Stomach (tissue), 4 donors: ENCODE data around the gene KRT7.

Experiments
- EP300 ChIP-seq: sonication (generic); formaldehyde crosslinking; IDR thresholded peaks from one replicate; pipeline ENCODE4 v1.6.1; 2017; ENCODE audit warnings: antibody characterized with exemption
- POLR2A ChIP-seq, 4 donors: fragments of 450-650 bp; IDR thresholded peaks; one replicate each; pipeline ENCODE4 v1.6.1; 2016; ENCODE audit warnings: antibody characterized with exemption in 4 of 4, control low read depth in 2 of 4, mild to moderate bottlenecking in 1 of 4, moderate library complexity in 1 of 4
- POLR2AphosphoS5 ChIP-seq, 3 donors: sonication (generic); formaldehyde crosslinking; IDR thresholded peaks; one replicate each; pipeline ENCODE4 v1.6.1; 2016; ENCODE audit warnings: antibody characterized with exemption in 3 of 3
- TF ChIP-seq, protein P1 (sequence below), 7 experiments: fragments of 450-650 bp in 4 of 7; fragments of 200-600 bp in 3 of 7; sonication (generic) in 3 of 7; IDR thresholded peaks; one replicate each; pipeline ENCODE4 v1.5.1; 2016 to 2019; ENCODE audit warnings: antibody characterized with exemption in 7 of 7, control low read depth in 2 of 7, mild to moderate bottlenecking in 1 of 7

DNA sequence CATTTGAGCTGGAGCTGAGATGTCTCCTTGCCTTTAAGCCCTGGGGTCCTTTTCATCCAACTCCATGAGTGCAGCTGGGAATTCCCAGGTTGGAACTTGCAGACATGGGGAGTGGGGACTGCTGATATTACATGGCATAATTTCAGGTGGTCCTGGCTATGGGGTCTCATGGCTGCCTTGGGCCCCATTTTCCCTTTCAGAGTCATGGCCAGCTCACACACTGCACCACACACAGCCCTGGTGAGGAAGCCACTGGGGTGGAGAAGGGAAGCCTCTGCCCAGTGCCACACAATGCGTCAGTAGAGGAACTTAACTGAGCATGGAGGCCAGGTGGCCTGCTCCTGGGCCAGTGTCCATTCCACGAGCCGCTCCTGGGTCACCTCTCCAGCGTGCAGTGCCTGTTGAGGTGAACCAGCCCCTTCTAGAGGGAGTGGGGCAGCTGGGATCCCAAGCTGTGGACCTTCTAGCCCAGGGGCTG is 24.1 kb downstream of the KRT7 start:
- TF ChIP-seq, protein P1, sequence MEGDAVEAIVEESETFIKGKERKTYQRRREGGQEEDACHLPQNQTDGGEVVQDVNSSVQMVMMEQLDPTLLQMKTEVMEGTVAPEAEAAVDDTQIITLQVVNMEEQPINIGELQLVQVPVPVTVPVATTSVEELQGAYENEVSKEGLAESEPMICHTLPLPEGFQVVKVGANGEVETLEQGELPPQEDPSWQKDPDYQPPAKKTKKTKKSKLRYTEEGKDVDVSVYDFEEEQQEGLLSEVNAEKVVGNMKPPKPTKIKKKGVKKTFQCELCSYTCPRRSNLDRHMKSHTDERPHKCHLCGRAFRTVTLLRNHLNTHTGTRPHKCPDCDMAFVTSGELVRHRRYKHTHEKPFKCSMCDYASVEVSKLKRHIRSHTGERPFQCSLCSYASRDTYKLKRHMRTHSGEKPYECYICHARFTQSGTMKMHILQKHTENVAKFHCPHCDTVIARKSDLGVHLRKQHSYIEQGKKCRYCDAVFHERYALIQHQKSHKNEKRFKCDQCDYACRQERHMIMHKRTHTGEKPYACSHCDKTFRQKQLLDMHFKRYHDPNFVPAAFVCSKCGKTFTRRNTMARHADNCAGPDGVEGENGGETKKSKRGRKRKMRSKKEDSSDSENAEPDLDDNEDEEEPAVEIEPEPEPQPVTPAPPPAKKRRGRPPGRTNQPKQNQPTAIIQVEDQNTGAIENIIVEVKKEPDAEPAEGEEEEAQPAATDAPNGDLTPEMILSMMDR (IDR thresholded peaks at IDR 0.05): no peak
- no peak for TF ChIP-seq EP300
- no peak for TF ChIP-seq POLR2A (IDR thresholded peaks at IDR 0.05)
- TF ChIP-seq POLR2AphosphoS5 (IDR thresholded peaks at IDR 0.05): no peak
